Inferior parietal cortex (tissue), 1 donor: ENCODE results near the gene PAPSS1.
"Not testable (repeated sequence)": the region's sequence is repeated elsewhere in the genome, so short reads cannot be mapped to it uniquely, and the experiment has no call there.

Experiments
- DNase-seq: peaks from one replicate; pipeline ENCODE4 v3.0.0-alpha.2; 2016; ENCODE audit errors: extremely low spot score

Gene PAPSS1

DNA sequence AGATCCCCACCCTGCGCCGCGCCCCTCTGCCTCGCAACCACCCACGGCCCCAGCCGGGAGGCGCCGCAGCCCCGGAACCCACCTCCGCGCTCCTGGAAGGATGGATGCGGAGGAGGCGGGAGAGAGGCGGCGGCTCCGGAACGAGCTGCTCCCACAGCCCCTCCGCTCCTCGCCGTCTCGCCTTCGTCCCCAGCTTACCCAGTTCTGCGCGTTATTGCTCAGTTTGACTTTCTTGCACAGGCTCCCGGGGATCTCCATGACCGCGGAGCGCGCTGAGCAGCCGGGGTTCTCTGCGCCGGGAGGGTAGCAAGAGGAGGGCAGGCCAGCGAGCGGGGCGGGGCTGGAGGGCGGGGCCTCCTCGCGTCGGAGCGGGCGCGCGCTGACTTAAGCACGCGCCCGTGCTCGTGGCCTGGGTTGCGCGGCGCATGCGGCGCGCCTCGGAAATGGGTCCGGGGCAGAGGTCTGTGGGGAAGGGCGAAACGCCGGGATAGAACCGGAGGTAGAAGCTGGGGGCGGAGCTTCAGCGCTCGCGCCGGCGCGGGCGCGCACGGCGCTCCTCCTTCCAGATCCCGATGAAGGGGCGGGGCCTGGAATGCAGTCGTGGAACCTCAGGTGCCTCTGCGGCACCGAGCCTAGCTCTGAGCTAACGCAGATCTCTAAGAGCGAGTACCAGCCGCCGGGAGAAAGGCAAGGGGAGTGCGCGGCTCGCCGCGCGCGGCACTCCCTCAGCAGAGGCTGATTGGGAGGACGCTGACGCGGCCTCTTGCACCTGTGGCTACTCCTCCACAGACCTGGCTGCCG lies at the start of gene PAPSS1:
Gene PAPSS1, minus strand, starts transcription at position 313 of the 801 bp plus-strand sequence. Its CDS starts 55 bp downstream, at position 258.
- DNase-seq, result peak; percentile 95

DNA sequence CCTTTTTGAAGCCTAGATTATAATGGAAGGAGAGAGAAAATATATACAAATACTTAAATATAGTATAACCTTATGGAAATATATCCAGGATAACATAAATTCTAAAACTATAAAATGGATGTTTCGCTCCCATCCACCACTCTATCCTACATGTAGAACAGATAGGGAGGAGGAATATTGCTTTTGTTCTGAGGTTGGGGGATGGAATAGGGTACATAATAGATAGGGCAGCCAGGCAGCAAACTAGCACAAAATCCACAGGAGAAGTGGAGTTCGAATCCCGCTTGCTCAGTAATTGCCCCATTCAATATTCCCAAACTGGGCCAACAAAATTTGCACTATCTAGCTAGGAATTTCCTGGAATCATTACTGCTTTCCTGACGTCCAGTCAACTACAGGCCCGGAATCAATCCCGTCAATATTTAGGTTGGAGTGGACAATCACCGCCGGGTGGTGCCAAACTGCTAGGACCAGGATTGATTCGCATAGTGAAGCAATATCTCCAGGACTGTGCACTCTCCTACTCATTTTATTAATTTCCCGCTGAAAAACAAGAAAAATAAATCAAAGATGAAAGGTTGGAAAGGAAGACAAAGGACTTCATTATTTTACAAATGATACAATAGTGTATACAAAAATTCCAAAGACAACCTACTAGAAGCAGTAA lies 40.4 kb upstream of the PAPSS1 start:
- no peak for DNase-seq

DNA sequence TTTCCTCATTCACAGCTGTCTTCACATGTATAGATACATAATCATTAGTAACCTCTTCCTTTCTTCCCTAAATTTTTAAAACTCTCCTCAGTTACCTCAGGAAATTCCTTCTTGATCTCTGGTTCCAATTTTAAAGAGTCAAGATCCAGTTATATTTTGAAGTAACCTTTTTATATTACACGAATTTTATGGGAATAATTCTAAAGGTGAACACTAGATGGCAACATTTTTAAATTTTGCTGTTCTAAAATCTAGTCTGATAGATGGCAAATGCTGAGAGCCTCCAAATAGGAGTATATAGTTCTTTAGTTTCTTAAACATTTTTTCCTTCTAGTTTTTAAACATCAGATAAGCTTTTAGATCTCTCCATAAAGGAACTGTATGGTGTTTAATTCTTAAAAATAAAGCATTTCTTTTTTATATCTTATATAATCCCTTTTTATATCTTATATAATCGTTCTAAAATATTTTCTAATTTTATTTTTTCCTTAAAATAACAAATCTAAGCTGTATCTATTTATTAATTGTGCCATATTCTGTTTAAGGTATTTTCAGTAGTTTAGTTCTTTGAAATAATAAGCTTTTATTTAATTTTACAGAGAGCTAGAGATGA lies 37.9 kb upstream of the PAPSS1 start:
- peak; percentile 69 for DNase-seq

DNA sequence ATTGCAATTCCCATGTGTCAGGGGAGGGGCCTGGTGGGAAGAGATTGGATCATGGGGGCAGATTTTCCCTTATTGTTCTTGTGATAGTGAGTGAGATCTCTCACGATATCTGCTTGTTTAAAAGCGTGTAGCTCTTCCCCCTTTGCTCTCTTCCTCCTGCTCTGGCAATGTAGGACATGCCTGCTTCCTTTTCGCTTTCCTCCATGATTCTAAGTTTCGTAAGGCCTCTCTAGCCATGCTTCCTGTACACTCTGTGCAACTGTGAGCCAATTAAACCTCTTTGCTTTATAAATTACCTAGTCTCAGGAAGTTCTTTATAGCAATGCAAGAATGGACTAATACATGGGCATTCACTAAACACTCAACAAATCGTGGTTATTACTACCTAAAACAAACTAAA lies 37.2 kb upstream of the PAPSS1 start:
- DNase-seq, result no peak

GRCh38 chr4:107755841-107756356 lies 35.9 kb upstream of the PAPSS1 start:
- no peak for DNase-seq

DNA sequence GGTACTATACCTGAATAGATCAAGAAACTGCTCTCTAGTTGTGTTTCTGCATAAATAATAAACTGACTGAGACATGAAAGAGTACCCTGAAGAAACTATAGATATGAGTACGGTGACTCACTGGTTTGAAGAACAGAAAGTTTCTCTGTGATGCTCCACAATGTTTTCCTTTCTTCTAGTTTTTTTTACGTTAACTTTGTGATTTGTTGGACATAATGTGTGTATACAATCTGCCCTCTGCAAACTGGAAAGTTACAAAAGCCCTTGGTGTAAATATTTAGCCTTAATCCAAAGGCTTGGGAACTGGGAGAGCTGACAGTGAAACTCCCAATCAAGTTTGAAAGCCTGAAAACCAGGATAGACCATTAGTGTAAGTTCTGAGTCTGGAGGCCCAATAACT lies 31.6 kb upstream of the PAPSS1 start:
- no peak for DNase-seq

- no peak for DNase-seq
Observed at GRCh38 chr4:107747748-107748486, 27.9 kb upstream of the PAPSS1 start.

GRCh38 chr4:107746161-107746560 lies 26.1 kb upstream of the PAPSS1 start:
- DNase-seq, result no peak

DNA sequence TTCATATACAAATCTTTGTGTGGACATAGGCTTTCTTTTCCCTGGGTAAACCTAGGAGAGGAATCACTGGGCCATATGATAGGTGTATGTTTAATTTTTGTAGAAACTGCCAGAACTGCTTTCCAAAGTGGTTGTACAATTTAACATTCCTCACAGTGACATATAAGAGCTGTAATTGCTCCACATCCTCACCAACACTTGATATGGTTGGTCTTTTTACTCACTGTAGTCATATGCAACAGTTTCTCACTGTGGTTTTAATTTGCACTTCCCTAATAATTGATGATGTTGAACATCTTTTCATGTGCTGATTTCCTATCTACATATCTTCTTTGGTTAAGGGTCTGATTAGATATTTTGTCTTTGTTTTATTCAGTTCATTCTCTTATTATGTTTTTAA lies 24.5 kb upstream of the PAPSS1 start:
- no peak for DNase-seq

GRCh38 chr4:107743532-107743931 lies 23.5 kb upstream of the PAPSS1 start:
- no peak for DNase-seq

DNA sequence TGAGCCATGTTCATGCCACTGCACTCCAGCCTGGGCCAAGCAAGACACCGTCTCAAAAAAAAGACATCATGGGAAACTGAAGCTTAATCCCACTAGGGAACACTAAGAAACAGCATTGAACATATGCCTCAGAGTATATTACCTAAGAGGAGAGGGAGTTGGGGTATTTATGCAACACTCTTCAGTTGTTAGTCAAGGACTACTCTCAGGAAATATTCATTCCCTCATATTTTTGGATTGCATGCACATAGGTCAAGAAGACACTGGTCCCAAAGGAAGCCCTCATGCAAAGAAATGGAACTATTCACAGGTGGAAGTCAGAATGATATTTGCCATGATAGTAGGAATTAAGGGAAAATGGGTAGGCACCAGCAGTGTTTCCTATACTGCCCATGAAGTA lies 22.8 kb upstream of the PAPSS1 start:
- no peak for DNase-seq

DNA sequence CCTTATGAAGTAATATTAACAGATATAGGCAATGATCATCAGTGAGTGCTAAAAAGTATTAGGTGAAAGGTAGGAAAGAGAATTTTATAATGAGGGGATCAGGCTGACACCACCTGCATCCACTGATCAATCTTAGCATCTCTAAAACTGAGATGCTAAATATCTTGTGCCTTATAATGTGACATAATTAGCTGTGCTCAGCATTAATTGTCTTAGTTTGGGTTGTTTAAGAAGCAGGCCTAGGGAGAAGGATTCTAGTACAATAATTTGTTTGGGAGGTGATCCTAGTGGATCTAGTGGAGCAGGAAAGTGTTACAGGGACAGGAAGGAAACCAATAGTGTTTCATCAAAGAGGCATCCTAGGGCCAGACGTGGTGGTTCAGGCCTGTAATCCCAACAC lies 22.2 kb upstream of the PAPSS1 start:
- DNase-seq, result no peak

DNA sequence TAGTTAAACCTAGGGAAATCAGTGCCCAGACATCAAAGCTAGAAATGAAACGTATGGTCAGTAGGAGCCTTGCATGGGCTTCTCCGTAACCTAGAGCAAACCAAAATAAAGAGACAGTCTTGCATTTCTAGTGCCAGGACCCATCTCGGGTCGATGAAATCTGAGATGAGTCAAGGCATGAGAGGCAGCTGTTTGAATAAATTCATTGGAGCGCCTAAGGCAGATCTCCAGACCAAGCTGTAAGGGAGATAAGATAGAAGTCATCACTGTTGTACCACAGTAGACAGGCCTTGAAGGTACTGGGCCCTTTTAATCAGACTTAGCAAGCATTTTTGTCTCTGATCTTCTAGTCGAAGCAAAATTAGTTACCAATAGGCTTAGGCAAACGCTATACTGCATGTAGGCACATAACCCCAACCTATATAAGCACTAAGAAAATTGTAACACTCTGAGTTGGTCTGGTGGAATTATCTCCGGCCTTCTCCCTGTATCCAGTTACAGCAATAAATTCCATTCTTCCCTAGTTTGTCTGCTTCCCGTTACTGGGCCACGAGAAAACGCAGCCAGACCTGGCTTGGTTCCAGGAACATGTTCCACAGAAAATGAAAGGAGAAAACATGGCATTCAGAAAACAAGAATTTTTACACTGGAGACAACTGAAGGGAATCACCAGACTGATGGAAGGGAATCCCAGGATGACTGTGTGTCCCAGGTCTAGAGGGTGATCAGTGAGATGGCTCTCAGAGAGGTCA lies 21.1 kb upstream of the PAPSS1 start:
- DNase-seq, result no peak

GRCh38 chr4:107740381-107740780 lies 20.3 kb upstream of the PAPSS1 start:
- no peak for DNase-seq

DNA sequence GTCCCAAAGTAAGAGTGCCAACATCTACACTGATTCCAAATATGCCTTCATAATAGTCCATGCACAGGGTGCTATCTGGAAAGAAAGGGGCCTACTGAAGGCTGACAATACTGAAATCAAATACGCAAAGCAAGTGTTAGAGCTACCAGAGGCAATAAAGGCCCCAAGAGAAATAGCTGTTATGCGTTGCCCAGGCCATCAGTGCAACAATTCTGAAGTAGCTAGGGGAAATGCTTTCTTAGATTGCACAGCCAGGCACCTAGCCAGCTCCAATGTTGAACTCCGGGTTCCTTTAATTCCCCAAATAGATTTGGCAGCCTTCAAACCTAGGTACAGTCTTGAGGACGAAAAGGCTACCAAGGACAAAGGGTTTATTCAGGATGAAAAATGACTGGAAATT lies 17.4 kb upstream of the PAPSS1 start:
- no peak for DNase-seq

- DNase-seq, result peak; percentile 53
Observed at GRCh38 chr4:107736924-107737448, 17.0 kb upstream of the PAPSS1 start.

DNA sequence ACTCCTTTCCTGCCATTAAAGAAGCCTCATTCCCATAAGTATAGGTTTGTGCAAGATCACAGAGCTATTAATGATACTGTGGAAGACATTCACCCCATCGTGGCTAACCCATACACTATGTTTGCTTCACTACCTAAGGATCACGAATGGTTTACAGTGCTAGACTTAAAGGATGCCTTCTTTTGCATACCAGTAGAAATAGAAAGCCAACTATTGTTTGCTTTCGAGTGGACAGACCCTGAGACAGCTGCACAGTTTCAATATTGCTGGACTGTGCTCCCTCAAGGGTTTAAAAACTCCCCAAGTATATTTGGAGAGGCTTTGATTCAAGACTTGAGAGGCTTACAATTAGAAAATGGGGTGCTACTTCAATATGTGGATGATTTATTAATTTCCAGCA lies 16.0 kb upstream of the PAPSS1 start:
- DNase-seq, result no peak

- DNase-seq, result no peak
Observed at GRCh38 chr4:107734120-107734519, 14.1 kb upstream of the PAPSS1 start.

DNA sequence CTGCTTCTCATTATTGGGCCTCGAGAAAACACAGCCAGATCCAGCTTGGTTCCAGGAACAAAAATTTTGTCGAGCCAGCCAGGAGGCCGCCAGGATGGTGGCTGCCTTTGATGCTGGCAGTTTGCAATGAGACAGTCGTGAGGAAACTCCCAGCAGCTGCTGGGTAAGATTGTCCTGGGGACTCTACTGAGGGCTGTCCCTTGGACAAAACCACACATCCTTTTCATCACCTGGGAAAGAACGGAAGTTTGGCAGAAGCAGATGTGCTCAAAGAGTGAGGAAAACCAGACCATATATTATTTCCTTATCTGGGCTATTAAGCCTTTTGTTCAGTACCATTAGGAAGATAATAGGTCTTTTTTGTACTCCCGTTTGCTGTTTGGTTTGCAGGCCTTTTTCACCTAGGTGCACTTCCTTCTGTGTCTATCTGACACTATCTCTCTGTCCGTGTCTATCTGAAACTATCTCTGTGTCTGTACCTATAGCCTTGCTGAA lies 13.4 kb upstream of the PAPSS1 start:
- no peak for DNase-seq

GRCh38 chr4:107729050-107729449 lies 9.0 kb upstream of the PAPSS1 start:
- DNase-seq, result not testable (repeated sequence)
